H9 (cell line): ENCODE measurements around the gene AKR7A2. TPM values are rescaled to one million over a fixed set of nuclear protein-coding genes. Genes with fewer than 3 reads are reported as not detected.

ENCODE experiments used
- DNase-seq: peaks from one replicate; pipeline ENCODE4 v3.0.0-alpha.2; 2017
- H2AFZ ChIP-seq: one replicate; pipeline ENCODE4 v1.6.1; 2013; ENCODE audit warnings: mild to moderate bottlenecking, low read length, control low read depth, moderate library complexity
- H2AK5ac ChIP-seq: 2 replicates; pipeline ENCODE4 v1.6.1; 2013; ENCODE audit warnings: low read length, control low read depth, mixed read lengths; ENCODE audit not compliant: insufficient read length
- H2BK120ac ChIP-seq: one replicate; pipeline ENCODE4 v1.6.1; 2013; ENCODE audit warnings: low read depth, mild to moderate bottlenecking, low read length, control low read depth, inconsistent platforms; ENCODE audit not compliant: poor library complexity, severe bottlenecking
- H2BK12ac ChIP-seq: 2 replicates; pipeline ENCODE4 v1.6.1; 2013; ENCODE audit warnings: low read length, control low read depth, mixed read lengths, low read depth; ENCODE audit not compliant: insufficient read length
- H2BK15ac ChIP-seq: 2 replicates; pipeline ENCODE4 v1.6.1; 2013; ENCODE audit warnings: low read depth, low read length, control low read depth
- H2BK20ac ChIP-seq: one replicate; pipeline ENCODE4 v1.6.1; 2013; ENCODE audit warnings: low read depth, mild to moderate bottlenecking, low read length, control low read depth, inconsistent platforms; ENCODE audit not compliant: poor library complexity, severe bottlenecking
- H2BK5ac ChIP-seq: 2 replicates; pipeline ENCODE4 v1.6.1; 2013; ENCODE audit warnings: low read length, control low read depth, mixed read lengths; ENCODE audit not compliant: insufficient read length
- H3K14ac ChIP-seq: 2 replicates; pipeline ENCODE4 v1.6.1; 2013; ENCODE audit warnings: low read length, control low read depth; ENCODE audit not compliant: insufficient read depth
- H3K18ac ChIP-seq: 2 replicates; pipeline ENCODE4 v1.6.1; 2013; ENCODE audit warnings: low read depth, mild to moderate bottlenecking, mixed read lengths, low read length, control low read depth; ENCODE audit not compliant: insufficient read length
- H3K23ac ChIP-seq: 2 replicates; pipeline ENCODE4 v1.6.1; 2013; ENCODE audit warnings: low read length, control low read depth, mixed read lengths, low read depth; ENCODE audit not compliant: insufficient read length
- H3K23me2 ChIP-seq: 2 replicates; pipeline ENCODE4 v1.6.1; 2013; ENCODE audit warnings: low read depth, mild to moderate bottlenecking, mixed read lengths, low read length, control low read depth; ENCODE audit not compliant: insufficient read length, poor library complexity, severe bottlenecking
- H3K27ac ChIP-seq: 2 replicates; pipeline ENCODE4 v1.5.1; 2013; ENCODE audit warnings: low read length, control low read depth, mixed read lengths, low read depth; ENCODE audit not compliant: insufficient read length
- H3K27me3 ChIP-seq: 2 replicates; pipeline ENCODE4 v1.6.1; 2013; ENCODE audit warnings: low read length, control low read depth, inconsistent platforms; ENCODE audit not compliant: insufficient read depth
- H3K4ac ChIP-seq: 2 replicates; pipeline ENCODE4 v1.6.1; 2013; ENCODE audit warnings: low read depth, mild to moderate bottlenecking, control low read depth, inconsistent platforms, low read length, moderate library complexity
- H3K4me1 ChIP-seq: 2 replicates; pipeline ENCODE4 v1.6.1; 2013; ENCODE audit warnings: low read length, control low read depth, inconsistent platforms; ENCODE audit not compliant: insufficient read depth
- H3K4me2 ChIP-seq: 2 replicates; pipeline ENCODE4 v1.6.1; 2013; ENCODE audit warnings: low read length, control low read depth, mixed read lengths; ENCODE audit not compliant: insufficient read length, insufficient read depth
- H3K56ac ChIP-seq: 2 replicates; pipeline ENCODE4 v1.6.1; 2013; ENCODE audit warnings: low read depth, mild to moderate bottlenecking, mixed read lengths, low read length, control low read depth; ENCODE audit not compliant: insufficient read length
- H3K79me1 ChIP-seq: 2 replicates; pipeline ENCODE4 v1.6.1; 2013; ENCODE audit warnings: low read depth, mild to moderate bottlenecking, moderate library complexity, low read length, control low read depth, inconsistent platforms; ENCODE audit not compliant: insufficient read depth, poor library complexity, severe bottlenecking
- H3K79me2 ChIP-seq: 2 replicates; pipeline ENCODE4 v1.6.1; 2013; ENCODE audit warnings: low read length, control low read depth, inconsistent platforms; ENCODE audit not compliant: insufficient read depth
- H3K9ac ChIP-seq: 2 replicates; pipeline ENCODE4 v1.6.1; 2013; ENCODE audit warnings: low read length, control low read depth, mixed read lengths; ENCODE audit not compliant: insufficient read length; ENCODE audit errors: extremely low read depth
- H3K9me3 ChIP-seq: one replicate; pipeline ENCODE4 v1.6.1; 2013; ENCODE audit warnings: low read depth, low read length, inconsistent platforms; ENCODE audit not compliant: control insufficient read depth
- H3T11ph ChIP-seq: one replicate; pipeline ENCODE4 v1.6.1; 2013; ENCODE audit warnings: mild to moderate bottlenecking, low read length, control low read depth, inconsistent platforms
- H4K20me1 ChIP-seq: one replicate; pipeline ENCODE4 v1.6.1; 2013; ENCODE audit not compliant: control insufficient read depth, insufficient read length, insufficient read depth
- H4K5ac ChIP-seq: 2 replicates; pipeline ENCODE4 v1.6.1; 2013; ENCODE audit warnings: low read depth, mild to moderate bottlenecking, mixed read lengths, low read length, control low read depth; ENCODE audit not compliant: insufficient read length
- H4K8ac ChIP-seq: replicated peaks from 2 replicates; pipeline ENCODE4 v1.6.1; 2013; ENCODE audit warnings: low read length, control low read depth, mixed read lengths, low read depth; ENCODE audit not compliant: insufficient read length
- H4K91ac ChIP-seq: 2 replicates; pipeline ENCODE4 v1.6.1; 2013; ENCODE audit warnings: low read depth, mild to moderate bottlenecking, moderate library complexity, mixed read lengths, low read length, control low read depth; ENCODE audit not compliant: insufficient read length
- H3K27ac Mint-ChIP-seq, 3 experiments: 2 replicates in 2 of 3; 3 replicates in 1 of 3; pipeline ENCODE4 v1.8.0; 2020 to 2021; ENCODE audit warnings: mixed read lengths in 3 of 3, mild to moderate bottlenecking in 1 of 3, moderate library complexity in 1 of 3
- H3K27me3 Mint-ChIP-seq: 2 replicates; pipeline ENCODE4 v1.8.0; 2021; ENCODE audit warnings: low read depth, mild to moderate bottlenecking, moderate library complexity, mixed read lengths
- H3K36me3 Mint-ChIP-seq, 3 experiments: 2 replicates in 2 of 3; 3 replicates in 1 of 3; pipeline ENCODE4 v1.8.0; 2020 to 2021; ENCODE audit warnings: low read depth in 3 of 3, mixed read lengths in 3 of 3; ENCODE audit not compliant: insufficient read depth in 1 of 3
- H3K4me1 Mint-ChIP-seq, 2 experiments: 2 replicates each; pipeline ENCODE4 v1.8.0; 2020; ENCODE audit warnings: mixed read lengths in 2 of 2
- H3K4me3 Mint-ChIP-seq, 2 experiments: 2 replicates in 1 of 2; 3 replicates in 1 of 2; pipeline ENCODE4 v1.8.0; 2020 to 2021; ENCODE audit warnings: mild to moderate bottlenecking in 2 of 2, mixed read lengths in 2 of 2, moderate library complexity in 1 of 2
- H3K9me3 Mint-ChIP-seq, 2 experiments: 2 replicates in 1 of 2; 3 replicates in 1 of 2; pipeline ENCODE4 v1.8.0; 2020; ENCODE audit warnings: mild to moderate bottlenecking in 2 of 2, mixed read lengths in 2 of 2, moderate library complexity in 1 of 2
- WGBS: extraction: QIAGEN DNeasy Blood & Tissue Kit; methylation state at CpG from one replicate; pipeline ENCODE4 v1.1.7; 2013; ENCODE audit warnings: missing lambda C conversion rate, low lambda C conversion rate, mixed read lengths; ENCODE audit not compliant: insufficient read length; ENCODE audit errors: extremely low coverage; 5-methylcytosine and 5-hydroxymethylcytosine counted together
- total RNA-seq: library from RNA; stranded (reverse); gene quantifications from 2 replicates; pipeline ENCODE4 v1.2.1, GENCODE V29; 2021
- TF ChIP-seq, protein P1 (sequence below): fragments of 200-600 bp; sonication (generic); conservative IDR thresholded peaks from 3 replicates; pipeline ENCODE4 v1.8.0; 2021; ENCODE audit warnings: antibody characterized with exemption, mild to moderate bottlenecking

AKR7A2 gene
- total RNA-seq, 1 experiment from 2014 or later = 50.3 TPM

- no peaks in the 10 kb centered on the region for H3K9me3 ChIP-seq
- no peak overlapping the region for H4K91ac ChIP-seq
- no peak overlapping the region for H4K5ac ChIP-seq
- H3K4ac ChIP-seq = no peak overlapping the region
- no peak for DNase-seq
- no peaks in the 10 kb centered on the region for H4K20me1 ChIP-seq
- no peaks in the 10 kb centered on the region for H3K4me1 Mint-ChIP-seq
- no peak overlapping the region for H3K56ac ChIP-seq
- WGBS = no CpG with 5 or more reads among the region's 13 CpGs
- H2BK12ac ChIP-seq = no peak overlapping the region
- no peak overlapping the region for H3K23ac ChIP-seq
- H3K4me2 ChIP-seq = no peak overlapping the region
- H2BK20ac ChIP-seq = no peak overlapping the region
- no peak overlapping the region for H3K18ac ChIP-seq
- no peak overlapping the region for H2BK5ac ChIP-seq
- H3K9me3 Mint-ChIP-seq = no peaks in the 10 kb centered on the region
- H3K27ac Mint-ChIP-seq = no peak overlapping the region
- no peak overlapping the region for H3K27ac ChIP-seq
- H2AK5ac ChIP-seq = no peak overlapping the region
- H4K8ac ChIP-seq = no peak overlapping the region
- no peak overlapping the region for H2BK120ac ChIP-seq
- no peak overlapping the region for H3K9ac ChIP-seq
- H3K79me2 ChIP-seq = no peaks in the 10 kb centered on the region
- no peaks in the 10 kb centered on the region for H3K4me1 ChIP-seq
- TF ChIP-seq, protein P1, sequence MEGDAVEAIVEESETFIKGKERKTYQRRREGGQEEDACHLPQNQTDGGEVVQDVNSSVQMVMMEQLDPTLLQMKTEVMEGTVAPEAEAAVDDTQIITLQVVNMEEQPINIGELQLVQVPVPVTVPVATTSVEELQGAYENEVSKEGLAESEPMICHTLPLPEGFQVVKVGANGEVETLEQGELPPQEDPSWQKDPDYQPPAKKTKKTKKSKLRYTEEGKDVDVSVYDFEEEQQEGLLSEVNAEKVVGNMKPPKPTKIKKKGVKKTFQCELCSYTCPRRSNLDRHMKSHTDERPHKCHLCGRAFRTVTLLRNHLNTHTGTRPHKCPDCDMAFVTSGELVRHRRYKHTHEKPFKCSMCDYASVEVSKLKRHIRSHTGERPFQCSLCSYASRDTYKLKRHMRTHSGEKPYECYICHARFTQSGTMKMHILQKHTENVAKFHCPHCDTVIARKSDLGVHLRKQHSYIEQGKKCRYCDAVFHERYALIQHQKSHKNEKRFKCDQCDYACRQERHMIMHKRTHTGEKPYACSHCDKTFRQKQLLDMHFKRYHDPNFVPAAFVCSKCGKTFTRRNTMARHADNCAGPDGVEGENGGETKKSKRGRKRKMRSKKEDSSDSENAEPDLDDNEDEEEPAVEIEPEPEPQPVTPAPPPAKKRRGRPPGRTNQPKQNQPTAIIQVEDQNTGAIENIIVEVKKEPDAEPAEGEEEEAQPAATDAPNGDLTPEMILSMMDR = no peak
- peaks cover 10 to 22% (median 12%) of the 10 kb centered on the region in 3 experiments; a peak in 6 of 7 replicates for H3K36me3 Mint-ChIP-seq
- no peak overlapping the region for H3T11ph ChIP-seq
- H2BK15ac ChIP-seq = no peak overlapping the region
- H3K4me3 Mint-ChIP-seq = no peak overlapping the region
- H3K27me3 Mint-ChIP-seq = no peaks in the 10 kb centered on the region; the same call in 1 of the 2 replicates
- H3K23me2 ChIP-seq = no peaks in the 10 kb centered on the region
- H3K79me1 ChIP-seq = no peaks in the 10 kb centered on the region
- no peak overlapping the region for H3K14ac ChIP-seq
- no peak overlapping the region for H2AFZ ChIP-seq
- H3K27me3 ChIP-seq = no peaks in the 10 kb centered on the region
Measured at GRCh38 chr1:19329188-19329587, 17.2 kb upstream of the AKR7A2 start.
